ENCODE results near the gene IL1R1.

- no peak for TF ChIP-seq POLR2A (IDR thresholded peaks at IDR 0.05; ENCODE audit: low read depth, low read length)
- TF ChIP-seq POLR2AphosphoS5 (IDR thresholded peaks at IDR 0.05; ENCODE audit: low read depth, low read length): no peak
These were observed 39.3 kb upstream of the IL1R1 start for GRCh38 chr2:102103284-102103683.
